MM.1S (cell line): ENCODE measurements around the gene GBA2.

Source experiments
- EZH2 ChIP-seq: fragments of 300-600 bp; sonication (generic); optimal IDR thresholded peaks from 2 replicates; pipeline ENCODE3; 2017; ENCODE audit warnings: low read depth, mild to moderate bottlenecking, antibody characterized with exemption, low read length, mixed read lengths
- EZH2phosphoT487 ChIP-seq: fragments of 300-600 bp; sonication (generic); IDR thresholded peaks from 2 replicates; pipeline ENCODE4 v1.6.1; 2018; ENCODE audit warnings: antibody characterized with exemption, low read length
- TF ChIP-seq, protein P1 (sequence below): fragments of 300-600 bp; sonication (generic); IDR thresholded peaks from 2 replicates; pipeline ENCODE4 v1.5.1; 2016; ENCODE audit warnings: antibody characterized with exemption, low read length, mixed read lengths

DNA sequence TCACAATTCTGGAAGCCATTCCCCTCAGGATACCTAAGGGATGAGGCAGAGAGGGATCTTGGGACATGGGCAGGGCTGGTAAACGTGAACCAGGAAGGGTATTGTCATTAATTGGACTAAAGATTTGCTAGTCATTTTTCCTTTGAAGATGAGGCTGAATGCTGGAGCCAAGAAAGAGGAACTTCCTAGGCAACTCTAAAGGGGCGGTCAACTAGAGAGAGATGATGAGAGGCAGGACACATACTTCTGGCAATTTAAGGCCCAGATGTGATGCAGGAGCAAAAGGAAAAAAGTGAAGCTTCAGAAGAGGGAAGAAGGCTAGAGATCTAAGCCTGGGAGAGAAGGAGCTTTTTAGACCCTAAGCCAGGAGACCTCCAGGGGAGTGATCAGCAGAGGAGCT lies 5.6 kb downstream of the GBA2 start:
- TF ChIP-seq EZH2phosphoT487 (no peak), EZH2 (no peak)
- TF ChIP-seq, protein P1, sequence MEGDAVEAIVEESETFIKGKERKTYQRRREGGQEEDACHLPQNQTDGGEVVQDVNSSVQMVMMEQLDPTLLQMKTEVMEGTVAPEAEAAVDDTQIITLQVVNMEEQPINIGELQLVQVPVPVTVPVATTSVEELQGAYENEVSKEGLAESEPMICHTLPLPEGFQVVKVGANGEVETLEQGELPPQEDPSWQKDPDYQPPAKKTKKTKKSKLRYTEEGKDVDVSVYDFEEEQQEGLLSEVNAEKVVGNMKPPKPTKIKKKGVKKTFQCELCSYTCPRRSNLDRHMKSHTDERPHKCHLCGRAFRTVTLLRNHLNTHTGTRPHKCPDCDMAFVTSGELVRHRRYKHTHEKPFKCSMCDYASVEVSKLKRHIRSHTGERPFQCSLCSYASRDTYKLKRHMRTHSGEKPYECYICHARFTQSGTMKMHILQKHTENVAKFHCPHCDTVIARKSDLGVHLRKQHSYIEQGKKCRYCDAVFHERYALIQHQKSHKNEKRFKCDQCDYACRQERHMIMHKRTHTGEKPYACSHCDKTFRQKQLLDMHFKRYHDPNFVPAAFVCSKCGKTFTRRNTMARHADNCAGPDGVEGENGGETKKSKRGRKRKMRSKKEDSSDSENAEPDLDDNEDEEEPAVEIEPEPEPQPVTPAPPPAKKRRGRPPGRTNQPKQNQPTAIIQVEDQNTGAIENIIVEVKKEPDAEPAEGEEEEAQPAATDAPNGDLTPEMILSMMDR = no peak
